SK-N-MC (cell line): ENCODE results near the gene AGAP1.

ENCODE experiments used
- EZH2 ChIP-seq: fragments of 200-600 bp; sonication (generic); IDR thresholded peaks from one replicate; pipeline ENCODE4 v1.6.1; 2017; ENCODE audit warnings: antibody characterized with exemption
- FOXP2 ChIP-seq: optimal IDR thresholded peaks from 2 replicates; pipeline ENCODE3; 2011; ENCODE audit warnings: mild to moderate bottlenecking, moderate library complexity; ENCODE audit not compliant: insufficient read depth; ENCODE audit errors: extremely low read length, control extremely low read depth
- POLR2AphosphoS5 ChIP-seq: IDR thresholded peaks from 2 replicates; pipeline ENCODE4 v1.6.1; 2012; ENCODE audit warnings: mild to moderate bottlenecking, low read depth, low read length, borderline replicate concordance

GRCh38 chr2:235727891-235728799 is 234.3 kb downstream of the AGAP1 start:
- TF ChIP-seq EZH2 (no peak), POLR2AphosphoS5 (no peak), FOXP2 (no peak)
